T-helper 2 cell (primary cell): ENCODE data around the gene CCSER1.

Experiments
- DNase-seq, 5 experiments: peaks; one replicate each; pipeline versions ENCODE4 v3.0.0 to v3.0.0-alpha.2; 2012 to 2022

CCSER1 gene

DNA sequence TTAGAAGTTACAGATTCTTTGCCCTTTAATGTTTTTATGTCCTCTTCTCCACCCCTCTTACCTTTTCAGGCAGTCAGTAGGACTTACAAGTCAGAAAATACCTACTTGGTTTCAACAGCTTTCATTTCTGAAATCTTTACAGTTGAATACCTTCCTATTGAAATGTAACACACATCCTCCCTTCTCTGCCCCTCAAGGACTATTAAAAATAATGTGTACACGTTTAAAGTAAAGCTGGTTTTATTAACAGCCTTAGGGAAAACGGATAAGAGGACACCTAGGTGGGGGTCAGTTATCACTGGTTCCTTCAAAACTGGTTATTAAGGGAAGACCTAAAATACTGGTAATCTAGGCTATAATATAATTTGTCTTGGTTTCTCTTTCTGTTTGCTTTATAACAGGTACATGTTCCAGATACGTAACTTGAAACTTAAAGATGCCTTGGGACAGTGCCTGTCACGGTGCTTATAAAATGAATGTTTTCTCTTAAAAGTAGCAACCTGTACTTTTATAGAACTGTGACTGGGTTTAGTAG lies 1.8 kb downstream of the CCSER1 start:
- DNase-seq, result no peak

DNA sequence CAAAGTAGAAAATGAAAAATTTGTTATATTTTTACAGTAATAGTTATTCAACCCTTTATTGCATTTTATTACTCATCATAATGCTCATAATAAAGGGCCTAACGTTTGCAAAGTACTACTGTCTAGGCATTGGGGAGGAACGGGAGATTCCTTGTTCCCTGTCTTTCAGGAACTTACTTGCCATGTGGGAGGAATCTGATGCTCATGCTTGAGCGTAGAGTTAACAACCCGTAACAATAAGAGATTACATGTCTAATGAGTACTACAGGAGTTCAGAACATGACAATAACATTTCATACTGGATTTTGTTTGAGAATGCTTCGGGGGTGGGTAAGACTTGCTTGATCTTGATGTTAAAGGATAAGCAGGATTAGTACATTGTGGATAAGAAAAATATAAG lies 2.9 kb downstream of the CCSER1 start:
- DNase-seq, result no peak

DNA sequence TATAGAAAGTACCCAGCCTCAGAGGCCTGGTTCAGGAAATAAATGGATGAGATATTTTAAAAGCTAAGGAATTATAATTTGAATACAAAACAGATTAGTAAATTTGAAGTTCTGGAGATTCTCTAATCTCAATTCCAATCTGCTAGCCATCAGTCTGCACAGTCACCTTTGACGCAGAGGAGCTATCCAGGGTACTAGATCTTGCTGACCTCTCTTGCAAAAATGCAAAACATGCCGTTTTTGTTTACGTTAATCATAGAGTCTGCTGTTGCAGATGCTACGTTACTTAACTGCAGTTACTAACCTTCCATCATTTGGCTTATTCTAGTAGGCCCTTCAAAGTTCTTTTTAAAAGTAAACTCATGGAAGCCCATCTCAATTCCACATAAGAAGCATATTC lies 10.4 kb downstream of the CCSER1 start:
- no peak for DNase-seq

DNA sequence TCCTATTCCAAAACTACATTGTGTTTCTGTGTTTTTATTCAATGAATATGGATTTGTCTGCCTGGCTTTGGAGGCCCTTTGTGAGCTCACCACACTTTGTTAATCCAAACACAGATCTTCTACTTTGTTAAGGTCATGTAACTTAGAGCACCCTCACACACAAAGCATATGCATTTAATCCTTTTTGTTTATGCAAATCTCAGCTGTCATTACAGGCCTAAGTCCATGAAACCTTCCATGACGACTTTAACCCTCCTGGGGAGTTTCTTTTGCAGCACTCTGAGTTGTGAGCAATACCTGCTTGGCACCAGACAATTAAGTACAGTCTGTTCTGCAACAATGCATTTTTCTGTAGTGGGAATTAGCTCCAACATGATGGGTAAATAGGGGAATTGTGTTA lies 14.9 kb downstream of the CCSER1 start:
- no peak for DNase-seq

DNA sequence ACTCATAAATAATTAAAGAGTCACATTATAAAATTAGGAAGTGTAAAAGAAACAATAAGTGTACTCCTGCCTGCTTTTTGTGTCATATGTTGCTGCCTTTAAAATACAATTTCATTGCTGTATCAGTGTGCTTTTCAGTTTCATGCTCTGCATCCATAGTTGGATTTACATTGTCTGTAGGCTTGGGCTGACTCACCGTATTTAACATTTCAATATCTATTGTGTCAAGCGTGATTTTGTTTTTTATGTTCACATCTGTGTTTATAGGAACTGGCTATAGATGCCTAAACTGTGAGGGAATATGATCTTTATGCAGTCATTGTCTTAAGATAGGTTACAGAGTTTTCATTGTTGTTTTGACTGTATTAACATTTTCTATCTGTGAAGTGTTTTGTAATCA lies 18.1 kb downstream of the CCSER1 start:
- no peak for DNase-seq

DNA sequence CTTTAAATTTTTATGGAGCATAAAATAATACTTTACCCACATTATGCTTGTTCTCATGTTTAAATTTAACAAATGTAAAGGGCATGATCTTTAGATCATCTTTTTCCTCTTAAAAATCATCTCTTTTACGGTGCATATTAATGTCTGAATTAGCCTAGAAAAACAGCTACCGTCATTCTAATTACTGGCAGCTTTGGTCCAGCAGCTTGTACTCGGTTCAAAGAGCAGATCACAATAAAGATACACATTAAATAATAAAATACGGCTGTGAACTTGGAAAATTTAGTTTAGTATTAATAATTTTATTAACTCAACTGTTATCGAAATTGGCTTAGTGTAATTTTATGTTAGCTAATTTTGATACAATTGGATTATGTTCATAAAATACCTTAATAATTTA lies 19.1 kb downstream of the CCSER1 start:
- no peak for DNase-seq

DNA sequence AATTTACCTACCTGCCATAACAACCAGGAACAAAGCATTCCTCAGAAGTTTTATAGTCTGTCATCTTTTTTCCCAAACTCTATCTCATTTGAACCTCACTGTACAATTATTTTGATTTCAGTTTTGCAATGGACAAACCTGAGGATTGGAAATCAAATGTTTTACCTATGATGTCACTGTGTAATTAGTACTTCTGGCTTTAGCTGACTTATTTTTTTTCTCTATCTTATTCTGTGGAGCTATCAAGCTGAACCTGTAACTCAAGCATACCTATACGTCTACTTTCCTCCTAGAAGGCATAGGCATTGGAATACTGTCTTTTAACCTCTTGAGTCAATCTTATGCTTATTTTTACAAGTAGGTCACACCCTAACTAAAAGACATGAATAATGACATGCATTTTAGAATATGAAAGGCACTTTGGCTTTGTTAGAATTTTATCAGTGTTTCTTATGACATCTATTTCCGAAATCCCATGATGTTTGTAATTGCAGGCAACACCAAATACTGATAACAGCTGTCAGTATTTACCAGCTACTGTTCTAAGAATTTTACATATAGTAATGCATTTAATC lies 21.5 kb downstream of the CCSER1 start:
- no peak for DNase-seq

DNA sequence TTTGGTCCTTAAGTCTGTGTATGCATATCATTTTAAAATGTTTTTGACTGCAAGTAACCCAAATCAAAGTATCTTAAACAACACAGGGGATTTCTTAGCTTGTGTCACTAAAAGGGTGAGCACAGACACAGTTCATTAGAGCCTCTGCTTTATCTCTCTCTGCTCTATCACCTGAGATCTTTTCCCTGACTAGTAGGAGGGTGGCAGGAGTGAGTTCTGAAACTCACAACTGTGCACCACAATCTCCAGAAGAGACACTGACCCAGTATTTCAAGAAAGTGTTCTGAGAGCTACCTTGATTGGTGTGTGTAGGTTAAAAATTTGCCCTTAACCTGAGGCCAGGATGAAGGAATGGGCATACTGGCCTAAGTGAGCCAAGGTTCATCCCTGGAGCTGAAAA lies 24.8 kb downstream of the CCSER1 start:
- DNase-seq, result no peak

DNA sequence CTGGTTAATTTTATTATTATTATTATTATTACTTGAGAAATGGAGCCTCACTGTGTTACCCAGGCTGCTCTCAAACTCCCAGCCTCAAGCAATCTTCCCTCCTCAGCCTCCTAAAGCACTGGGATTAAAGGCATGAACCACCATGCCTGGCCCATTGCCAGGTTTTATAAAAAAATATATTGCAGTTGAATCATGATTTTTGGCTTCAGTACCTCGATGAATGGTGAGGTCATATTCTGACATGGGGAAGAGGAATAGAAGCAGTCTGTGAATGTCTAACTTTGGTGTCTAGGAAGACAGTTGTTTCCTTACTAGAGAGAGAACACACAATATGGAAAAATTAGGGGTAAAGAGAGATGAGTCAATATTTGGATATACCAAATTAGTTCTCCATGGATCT lies 32.0 kb downstream of the CCSER1 start:
- no peak for DNase-seq

DNA sequence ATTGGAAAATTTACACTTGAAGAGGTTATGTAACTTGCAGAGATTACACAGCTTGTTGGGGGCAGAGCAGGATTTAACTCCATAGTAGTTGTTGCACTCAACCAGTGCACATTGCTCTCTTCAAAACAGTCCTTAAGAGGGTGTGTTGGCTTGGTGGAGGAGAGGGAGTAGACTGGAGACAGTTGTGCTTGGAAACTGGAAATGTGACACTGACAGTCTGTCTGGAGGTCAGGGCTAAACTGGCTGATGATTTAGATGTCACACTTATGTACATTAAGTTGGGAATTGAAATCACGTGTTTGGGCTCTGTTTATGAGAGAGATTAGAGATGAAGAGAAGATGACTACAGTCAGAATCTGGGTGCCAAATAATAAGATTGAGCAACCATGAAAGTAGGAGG lies 32.9 kb downstream of the CCSER1 start:
- no peak for DNase-seq

DNA sequence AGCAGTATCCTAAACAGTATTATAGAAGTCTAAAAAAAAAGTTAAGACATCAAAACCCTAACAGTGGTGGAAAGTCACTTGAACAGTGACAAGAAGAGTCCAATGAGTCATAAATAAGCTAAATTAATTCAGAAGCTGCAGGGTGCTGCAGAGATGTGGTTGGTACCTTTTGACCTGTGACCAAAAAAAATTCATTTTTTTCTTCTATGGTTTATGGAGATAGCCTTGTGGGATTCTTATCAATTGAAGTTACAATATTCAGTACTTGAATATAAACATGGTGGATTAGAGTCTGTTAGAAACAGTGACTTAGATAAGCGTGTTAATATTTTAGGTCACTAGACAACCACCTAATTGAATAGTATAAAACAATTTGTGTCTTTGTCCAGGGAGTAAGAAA lies 35.4 kb downstream of the CCSER1 start:
- DNase-seq, result no peak

DNA sequence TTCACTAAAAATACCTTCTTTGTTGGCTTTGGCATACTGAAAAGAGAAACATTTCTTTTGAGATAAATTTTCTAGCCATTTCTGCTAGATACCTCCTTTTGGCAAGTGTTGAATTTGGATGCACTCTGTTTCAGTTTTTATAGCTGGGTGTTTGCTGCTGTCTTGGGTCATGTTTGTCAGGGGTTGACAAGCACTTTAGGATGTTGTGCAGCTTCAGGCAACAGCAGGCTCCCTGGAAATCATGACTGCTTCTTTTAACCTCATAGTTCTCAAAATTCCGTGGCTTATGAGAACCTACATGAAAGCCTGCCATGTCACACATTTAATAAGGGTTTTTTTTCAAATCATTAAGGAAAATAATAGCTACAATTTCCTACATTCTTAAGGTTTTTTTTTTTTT lies 36.7 kb downstream of the CCSER1 start:
- DNase-seq, result no peak

DNA sequence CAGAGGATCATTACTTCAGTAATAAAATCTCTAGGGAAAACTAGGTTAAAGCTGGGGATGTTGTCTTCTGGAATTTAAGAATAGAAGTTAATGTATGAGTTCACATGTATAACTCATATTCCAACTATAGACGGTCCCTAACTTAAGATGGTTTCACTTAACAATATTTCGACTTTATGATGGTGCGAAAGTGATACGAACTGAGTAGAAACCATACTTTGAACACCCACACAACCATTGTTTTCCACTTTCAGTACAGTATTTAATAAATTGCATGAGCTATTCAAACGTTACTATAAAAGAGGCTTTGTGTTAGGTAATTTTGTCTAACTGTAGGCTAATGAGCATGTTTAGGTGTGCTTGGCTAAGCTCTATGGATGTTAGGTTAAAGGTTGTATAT lies 38.7 kb downstream of the CCSER1 start:
- DNase-seq, result no peak

DNA sequence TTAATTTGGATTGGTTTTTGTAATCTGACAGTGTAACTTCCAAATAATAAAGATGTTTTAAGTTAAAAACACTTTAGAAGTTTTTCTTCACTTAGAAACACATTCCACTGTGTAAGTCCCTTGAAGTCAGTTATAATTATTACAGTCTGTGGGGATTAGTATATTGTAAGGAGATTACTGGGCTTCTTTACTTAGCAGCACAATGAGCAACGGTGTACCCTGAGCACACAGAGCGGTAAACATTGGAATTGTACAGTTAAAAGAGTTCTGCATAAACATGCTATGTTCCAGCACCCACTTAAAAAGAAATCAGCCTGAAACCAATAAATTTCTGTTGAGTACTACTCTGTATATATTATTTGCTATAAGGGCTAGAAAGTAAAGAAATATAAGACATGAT lies 44.3 kb downstream of the CCSER1 start:
- no peak for DNase-seq

DNA sequence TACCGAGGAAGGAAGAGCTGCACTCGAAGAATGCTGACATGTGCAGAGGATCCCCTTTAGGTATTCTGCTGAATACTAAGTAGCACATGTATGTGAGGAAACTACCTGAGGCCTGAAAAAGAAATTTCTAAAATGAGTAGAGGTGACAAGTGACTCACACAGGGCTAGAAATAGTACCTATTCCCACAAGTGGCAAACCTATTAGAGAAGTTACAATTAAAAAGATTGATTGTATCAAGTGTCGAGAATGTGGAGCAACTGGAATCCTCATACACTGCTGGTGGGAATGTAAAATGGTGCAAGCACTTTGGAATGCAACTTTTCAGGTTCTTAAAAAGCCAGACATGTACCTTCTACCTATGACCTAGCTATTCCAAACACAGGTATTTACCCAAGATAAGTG lies 47.4 kb downstream of the CCSER1 start:
- no peak for DNase-seq

DNA sequence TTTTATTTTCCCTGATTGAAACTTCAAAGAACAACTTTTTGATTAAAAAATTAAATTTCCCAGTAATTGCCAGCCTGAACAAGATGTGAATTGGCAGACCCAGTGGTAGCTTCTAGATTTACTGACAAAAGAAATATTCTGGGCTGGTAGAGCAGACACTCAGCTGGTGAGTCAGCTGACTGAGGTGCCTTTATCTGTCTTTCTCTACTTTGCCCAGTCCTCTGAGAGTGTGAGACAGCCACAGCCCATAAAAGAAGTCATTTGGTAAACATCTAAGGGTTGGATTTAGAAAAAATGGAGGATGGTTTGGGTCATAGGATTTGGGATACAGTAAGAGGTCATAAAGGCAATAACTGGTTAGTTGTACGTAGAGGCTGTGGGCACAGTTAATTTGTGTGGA lies 54.5 kb downstream of the CCSER1 start:
- no peak for DNase-seq

DNA sequence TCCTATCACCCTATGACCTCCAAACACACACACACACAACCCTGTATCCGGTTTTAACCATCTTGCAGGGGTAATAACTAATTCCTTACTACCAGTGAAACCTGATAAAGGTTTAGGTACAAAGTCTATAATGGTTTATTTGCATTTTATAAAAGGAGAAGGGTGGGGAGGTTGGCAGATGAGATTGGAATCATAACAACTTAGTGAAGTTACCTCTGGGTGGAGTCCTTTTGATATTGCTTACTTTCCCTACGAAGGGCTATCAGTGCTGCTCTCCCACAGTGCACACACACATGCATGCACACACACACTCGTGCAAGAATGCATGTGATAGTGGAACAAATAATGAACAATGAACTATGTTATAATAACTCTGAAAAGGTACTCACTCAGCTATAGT lies 56.1 kb downstream of the CCSER1 start:
- no peak for DNase-seq

DNA sequence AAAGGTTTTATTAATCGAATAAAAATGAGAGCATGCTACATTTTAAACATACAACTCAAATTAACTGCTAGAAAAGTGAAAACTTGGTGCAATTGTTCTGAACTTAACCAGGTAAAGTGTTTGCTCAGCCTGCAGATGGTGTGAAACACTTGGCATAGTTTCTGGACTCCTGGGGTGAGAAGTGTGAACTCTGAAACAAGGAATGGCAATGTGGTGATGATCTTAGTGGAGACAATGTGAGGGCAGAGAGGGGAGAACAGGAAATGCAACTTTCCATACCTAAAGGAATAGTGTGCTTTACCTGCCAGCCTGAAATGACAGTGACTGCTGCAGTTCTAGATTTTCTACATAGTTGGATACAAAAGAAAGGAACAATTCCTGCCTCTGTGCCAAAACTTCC lies 57.4 kb downstream of the CCSER1 start:
- no peak for DNase-seq

DNA sequence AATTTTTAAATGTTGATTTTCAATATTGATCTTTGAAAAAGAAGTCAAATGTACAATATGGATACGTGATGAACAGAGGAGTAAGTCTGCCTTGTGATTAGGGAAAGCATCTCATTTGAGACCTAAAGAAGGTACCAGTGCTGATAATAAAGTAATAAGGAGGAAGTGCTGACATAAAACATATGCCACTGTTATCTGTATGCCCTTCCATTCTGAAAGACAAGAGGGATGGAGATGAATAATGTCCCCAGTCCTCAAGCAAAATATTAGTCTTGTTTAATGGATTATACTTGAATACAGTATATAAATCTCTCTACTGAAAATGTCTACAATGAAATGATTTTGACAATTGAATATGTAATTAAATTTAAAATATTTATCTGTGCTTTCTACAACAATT lies 58.2 kb downstream of the CCSER1 start:
- no peak for DNase-seq

DNA sequence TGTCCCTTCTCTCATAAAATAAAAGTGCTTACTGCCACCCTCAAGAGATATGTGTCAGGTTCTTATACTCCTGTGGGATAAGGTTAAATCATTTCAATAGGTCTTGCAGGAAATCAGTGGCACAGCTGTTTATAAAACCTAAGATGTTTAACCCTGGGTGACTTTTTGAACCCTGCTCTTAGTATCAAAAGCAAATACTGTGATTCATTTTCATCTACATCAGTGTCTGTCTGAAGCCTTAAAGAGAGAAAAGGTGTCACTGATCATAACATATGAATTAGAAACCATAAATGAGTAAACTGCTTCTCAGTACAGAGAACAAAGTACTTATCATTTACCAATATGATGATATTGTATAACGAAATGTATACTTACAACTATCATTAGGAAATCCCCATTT lies 59.0 kb downstream of the CCSER1 start:
- DNase-seq, result no peak

DNA sequence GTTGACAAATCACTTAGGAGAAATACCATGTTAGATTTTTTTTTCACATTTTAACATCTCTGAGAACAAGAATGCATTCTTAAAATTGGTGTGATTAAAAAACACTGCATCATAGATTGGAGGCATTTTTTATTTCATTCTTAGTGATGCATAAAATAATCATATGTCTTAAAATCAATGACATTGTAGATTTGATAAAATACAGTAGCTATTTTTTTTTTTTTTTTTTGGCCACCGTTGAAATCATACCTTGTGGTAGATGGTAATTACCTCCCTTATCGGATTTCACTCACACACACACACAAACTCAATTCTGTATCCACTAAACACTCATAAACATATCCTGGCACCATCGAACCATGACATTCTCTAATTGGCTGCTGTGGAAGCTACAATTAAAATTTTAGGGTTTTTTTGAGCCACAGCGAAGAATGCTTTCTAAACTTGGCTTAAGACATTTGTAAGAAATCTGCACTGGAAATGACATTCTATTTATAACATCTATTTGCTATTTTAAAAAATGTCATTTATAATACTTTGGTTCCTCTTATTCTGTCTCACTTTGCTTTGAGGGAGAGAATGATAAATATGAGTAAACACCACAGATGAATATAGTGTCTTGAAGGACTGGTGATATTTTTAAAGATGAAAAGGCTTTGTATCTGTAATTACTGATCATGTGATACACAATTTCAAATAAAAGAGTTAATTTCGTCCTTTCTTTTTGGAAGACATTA lies 60.1 kb downstream of the CCSER1 start:
- DNase-seq, result no peak

DNA sequence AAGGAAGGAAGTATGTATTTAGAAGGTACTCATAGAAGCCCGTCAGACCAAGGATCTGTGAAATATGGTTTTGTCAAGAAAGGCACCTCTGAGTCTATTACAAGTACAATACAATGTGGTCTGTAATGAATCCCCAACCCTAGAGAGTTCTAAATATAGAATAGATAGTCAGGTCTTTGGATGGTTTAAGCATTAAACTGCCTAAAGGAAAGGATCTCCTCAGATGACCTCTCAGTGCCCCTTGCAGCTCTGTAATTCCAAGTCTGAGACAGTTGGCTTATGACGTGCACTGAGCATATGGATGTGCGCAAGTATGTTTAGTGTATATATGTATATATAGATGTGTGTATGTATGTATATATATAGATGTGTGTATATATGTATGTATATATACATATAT lies 62.0 kb downstream of the CCSER1 start:
- DNase-seq, result no peak

DNA sequence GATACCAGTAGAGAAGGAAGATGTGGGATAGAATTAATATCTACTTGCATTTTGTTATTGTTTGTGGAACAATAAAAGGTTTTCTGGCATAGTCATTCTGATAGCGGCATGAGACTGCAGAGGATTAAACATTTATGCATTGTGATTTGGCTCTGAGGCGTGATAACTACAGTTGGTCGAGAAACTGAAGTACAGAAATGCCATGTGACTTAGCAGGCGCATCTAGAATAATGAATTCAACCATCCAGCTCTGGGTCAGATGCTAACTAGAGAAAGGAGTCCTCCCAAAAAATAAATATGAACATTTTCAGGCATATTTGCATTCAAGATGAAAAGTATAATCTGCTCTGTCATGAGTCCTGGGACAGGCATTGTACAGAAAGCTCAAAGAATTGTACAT lies 62.8 kb downstream of the CCSER1 start:
- no peak for DNase-seq

DNA sequence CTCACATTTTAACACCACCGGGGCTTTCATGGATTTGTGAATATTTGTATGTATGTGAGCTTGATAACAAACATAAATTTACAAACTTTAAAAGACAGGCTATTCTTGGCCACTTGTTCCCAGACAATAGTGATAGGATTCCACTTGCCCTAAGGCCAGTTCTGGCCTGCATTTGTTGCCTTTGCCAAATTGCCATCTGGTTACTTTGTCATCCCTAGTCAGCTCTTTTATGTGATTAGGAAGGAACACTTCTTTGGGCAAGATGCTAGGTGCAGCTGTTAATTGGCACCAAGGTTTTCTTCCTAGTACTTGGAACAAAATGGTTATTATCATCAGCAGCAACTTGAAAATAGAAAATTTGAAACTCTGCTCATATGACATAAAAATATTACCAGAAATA lies 63.3 kb downstream of the CCSER1 start:
- DNase-seq, result no peak
